GM20000 (cell line): Measurements from ENCODE around the gene CACNA2D4.

Experiments
- DNase-seq: peaks from one replicate; pipeline ENCODE4 v3.0.0; 2012; ENCODE audit warnings: low spot score
- TF ChIP-seq, protein P1 (sequence below): IDR thresholded peaks from 2 replicates; pipeline ENCODE4 v1.5.1; 2012; ENCODE audit warnings: mild to moderate bottlenecking, control low read depth; ENCODE audit errors: extremely low read depth, missing control alignments

The CACNA2D4 gene

DNA sequence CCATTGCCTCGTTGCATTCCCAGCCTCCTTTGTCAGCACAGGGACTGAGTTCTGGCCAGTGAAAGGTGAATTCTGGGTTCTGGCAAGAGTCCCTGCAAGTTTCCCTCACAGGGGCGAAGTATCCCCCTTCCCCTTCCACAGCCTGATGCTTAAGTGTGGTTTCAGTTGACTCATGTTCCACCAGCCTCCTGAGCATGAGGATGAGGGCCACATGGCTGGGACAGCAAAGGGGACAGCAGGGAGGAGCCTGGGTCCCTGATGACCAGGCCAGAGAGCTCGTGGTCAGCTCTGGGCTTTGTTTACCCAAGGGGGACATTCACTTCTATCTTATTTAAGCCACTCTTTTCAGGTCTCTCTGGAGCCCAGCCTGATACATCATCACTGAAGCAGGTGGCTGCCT is 36.5 kb downstream of the CACNA2D4 start:
- TF ChIP-seq, protein P1, sequence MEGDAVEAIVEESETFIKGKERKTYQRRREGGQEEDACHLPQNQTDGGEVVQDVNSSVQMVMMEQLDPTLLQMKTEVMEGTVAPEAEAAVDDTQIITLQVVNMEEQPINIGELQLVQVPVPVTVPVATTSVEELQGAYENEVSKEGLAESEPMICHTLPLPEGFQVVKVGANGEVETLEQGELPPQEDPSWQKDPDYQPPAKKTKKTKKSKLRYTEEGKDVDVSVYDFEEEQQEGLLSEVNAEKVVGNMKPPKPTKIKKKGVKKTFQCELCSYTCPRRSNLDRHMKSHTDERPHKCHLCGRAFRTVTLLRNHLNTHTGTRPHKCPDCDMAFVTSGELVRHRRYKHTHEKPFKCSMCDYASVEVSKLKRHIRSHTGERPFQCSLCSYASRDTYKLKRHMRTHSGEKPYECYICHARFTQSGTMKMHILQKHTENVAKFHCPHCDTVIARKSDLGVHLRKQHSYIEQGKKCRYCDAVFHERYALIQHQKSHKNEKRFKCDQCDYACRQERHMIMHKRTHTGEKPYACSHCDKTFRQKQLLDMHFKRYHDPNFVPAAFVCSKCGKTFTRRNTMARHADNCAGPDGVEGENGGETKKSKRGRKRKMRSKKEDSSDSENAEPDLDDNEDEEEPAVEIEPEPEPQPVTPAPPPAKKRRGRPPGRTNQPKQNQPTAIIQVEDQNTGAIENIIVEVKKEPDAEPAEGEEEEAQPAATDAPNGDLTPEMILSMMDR = no peak
- DNase-seq = no peak

DNA sequence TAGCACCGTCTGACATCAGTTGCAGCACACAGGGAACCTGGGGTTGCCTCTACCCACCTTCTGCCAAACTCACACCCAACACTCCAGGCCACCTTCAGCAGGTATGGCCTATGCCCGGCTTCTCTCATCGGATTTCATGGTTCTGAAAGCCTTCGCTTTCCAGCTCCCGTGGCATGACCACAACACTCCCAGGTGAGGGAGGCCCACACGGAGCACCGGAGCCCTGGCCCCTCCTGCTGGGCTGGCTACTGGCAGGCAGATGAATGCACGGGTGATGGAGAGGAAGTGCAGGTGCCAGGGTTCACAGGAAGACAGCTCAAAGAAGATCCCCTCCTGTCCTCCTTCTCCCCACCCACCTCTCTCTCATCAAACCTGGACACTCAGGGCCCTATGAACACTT is 37.2 kb downstream of the CACNA2D4 start:
- TF ChIP-seq, protein P1 = no peak
- DNase-seq = no peak

DNA sequence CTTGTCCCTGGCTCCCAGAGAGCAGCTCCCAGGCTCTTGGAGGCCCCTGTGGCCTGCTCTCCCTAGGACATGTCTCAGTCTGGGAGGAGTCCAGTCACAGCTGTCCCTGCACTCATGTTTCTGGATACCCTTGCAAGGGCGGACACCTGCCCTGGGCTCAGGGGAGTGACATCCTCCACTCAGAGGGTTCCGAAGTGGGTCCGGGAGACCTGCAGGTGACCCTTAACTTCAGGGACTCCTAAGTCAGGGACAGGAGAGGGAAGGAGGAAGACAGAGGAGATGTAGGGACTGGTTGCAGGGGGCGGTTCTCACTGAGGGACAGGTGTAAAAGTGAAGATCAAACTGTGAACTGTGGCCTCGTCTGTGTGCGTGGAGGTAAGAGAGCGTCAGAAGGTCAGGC is 37.6 kb downstream of the CACNA2D4 start:
- no peak for DNase-seq
- TF ChIP-seq, protein P1 = no peak

DNA sequence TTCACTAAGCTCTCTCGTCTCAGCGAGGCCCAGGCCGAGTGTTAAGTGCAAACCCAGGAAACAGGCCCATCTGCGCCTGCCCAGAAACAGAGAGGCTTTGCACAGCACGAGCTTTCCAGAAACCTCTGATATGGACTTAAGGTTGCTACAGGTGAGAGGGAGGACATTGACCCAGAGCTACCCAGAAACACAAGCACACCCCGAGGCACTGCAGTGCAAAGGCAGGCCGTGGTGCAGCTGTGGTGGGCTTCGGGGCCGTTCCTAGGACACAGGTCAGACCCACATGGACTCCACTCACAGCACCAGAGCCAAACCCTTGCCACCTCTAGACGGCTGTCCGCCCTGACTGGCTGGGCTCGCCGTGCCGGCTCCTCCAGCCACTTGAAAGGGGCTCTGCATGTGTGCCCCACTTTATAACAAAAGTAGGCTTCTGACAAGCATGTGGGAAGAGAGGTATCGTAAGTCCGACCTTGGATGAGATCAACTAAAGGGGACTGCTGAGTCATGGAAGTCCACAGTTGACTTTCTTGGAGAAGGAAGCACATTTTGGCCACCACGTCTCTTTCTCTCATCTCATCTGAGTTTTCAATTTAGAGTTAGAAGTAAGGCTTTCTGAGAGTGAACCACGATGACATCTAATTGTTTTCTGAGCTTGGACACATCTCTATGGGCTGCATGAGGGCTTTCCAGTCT is 38.2 kb downstream of the CACNA2D4 start:
- TF ChIP-seq, protein P1 = no peak
- no peak for DNase-seq

DNA sequence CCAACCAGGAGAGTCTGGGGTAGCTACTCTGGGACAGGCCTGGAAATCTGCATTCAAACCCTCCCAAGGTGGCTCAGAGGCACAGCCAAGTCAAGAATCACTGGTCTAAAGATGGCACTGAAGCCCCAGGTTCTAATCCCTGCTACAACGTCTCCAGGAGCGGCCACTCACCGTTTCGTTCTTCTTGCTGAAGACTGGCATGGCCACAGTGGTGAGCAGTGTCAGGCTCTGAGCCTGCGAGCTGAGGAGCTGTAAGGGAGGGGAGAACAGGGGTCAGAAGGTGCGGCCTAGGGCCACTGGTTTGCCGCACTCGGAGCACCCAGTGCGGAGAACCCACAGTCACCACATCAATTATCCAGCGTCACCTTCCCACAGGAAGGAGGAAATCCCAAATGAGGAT is 38.8 kb downstream of the CACNA2D4 start:
- TF ChIP-seq, protein P1 = no peak
- DNase-seq = no peak

DNA sequence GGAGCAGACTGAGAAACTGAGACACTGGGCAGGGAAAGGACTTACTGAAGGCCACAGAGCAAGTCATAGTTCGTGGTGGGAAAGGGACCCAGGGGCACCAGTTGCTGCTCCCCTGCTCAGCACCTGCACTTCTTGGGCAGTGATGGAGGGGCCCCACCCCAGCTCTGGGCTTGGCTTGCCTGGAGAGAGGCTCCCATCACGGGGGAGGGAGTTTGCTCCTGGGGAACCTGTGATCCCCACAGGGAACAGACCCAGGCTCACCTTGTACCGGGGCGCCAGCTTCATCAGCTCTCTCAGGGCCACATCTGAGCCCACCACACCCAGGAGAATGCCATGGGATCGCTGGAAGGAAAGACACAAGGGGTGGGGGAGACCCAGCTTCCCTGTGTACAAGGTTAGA is 39.8 kb downstream of the CACNA2D4 start:
- DNase-seq = no peak
- TF ChIP-seq, protein P1 = no peak

DNA sequence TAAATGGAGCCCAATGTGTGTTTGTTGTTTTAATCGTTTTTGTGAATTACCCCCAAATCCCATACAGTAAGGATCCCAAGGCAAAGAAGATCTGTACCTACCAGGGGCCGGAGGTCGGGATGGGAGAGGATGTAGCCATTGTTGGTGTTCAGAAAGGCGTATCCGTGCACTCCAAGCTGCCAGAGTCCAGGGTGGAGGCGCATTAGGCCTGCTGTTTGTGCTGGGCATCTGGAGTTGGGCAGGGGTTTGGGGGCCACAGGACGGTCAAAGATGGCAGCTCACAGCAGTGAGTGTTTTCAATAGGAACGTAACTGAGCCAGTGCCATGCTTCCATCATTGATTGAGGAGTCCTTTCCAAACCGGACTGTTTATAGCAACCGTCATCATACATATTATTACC is 40.2 kb downstream of the CACNA2D4 start:
- TF ChIP-seq, protein P1 = no peak
- no peak for DNase-seq
